ENCODE data around the gene MPST.

The MPST gene

DNA sequence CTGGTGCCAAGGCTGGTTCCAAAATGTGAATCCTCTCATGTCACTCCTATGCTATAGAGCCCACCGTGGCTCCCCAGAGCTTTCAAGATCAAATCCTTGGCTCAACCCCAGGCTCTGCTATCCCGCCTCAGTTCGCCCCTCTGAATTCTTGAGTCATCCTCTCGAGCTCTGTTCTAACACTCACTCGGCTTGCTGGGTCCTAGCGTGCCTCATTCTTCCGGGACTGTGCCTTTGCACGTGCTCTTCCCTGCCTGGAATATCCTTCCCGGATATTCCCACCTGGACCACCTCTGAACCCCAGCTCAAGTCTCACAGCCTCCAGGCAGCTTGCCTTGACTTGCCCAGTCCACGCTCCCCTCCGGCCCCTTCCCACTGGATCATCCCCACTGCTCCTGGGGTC, 45.0 kb downstream of the MPST start:
- no peak for TF ChIP-seq CTCF (IDR thresholded peaks at IDR 0.05)

DNA sequence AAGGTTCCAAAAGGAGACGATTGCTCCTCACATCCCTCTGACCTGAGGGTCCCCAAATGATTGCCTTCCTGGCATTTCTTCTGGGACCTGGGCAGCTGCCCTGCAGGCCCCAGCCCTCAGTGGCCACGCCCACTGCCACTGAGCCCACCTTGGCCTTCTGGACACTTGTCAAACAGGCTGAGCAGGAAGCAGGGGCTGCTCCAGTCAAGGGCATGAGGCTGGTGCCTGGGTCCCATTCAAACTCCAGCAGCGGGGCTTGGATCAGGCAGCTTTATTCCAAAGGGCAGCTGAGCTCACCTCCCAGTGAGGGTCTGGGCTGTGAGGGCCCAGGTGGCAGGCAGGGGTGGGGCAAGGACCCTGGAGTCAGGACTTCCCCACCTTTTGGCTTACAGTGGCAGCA, 45.6 kb downstream of the MPST start:
- no peak for TF ChIP-seq CTCF (IDR thresholded peaks at IDR 0.05)

DNA sequence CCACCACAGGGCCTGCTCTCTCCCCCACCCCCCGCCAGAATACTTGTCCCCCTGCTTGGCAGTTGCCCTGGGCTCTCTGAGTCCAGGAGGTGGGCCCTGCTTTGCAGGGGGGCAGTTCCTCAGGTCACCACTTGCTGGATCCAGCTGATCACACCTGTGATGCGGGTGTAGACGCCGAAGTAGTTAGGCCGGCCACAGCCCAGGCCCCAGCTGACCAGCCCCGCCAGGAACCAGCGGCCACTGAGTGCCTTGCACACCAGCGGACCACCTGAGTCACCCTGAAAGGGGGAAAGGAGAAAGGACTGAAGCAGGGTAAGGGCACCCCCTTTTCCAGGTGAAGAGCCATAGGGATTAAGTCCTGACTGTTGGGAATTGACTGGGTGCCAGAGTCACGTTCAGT, 46.4 kb downstream of the MPST start:
- no peak for TF ChIP-seq CTCF (IDR thresholded peaks at IDR 0.05)

GRCh38 chr22:37067428-37067827, 47.9 kb downstream of the MPST start:
- no peak for TF ChIP-seq CTCF (IDR thresholded peaks at IDR 0.05)

- no peak for TF ChIP-seq CTCF (IDR thresholded peaks at IDR 0.05)
Measured at GRCh38 chr22:37068859-37069258, 49.3 kb downstream of the MPST start.

GRCh38 chr22:37069319-37069718, 49.8 kb downstream of the MPST start:
- TF ChIP-seq CTCF (IDR thresholded peaks at IDR 0.05), result no peak

- no peak for TF ChIP-seq CTCF (IDR thresholded peaks at IDR 0.05)
Measured at GRCh38 chr22:37069719-37070118, 50.2 kb downstream of the MPST start.

- no peak for TF ChIP-seq CTCF (IDR thresholded peaks at IDR 0.05)
Measured at GRCh38 chr22:37070334-37070733, 50.8 kb downstream of the MPST start.
